Right lobe of liver (tissue), 6 donors: Measurements from ENCODE around the gene GSTA4. TPM values are rescaled to one million over a fixed set of nuclear protein-coding genes. Genes with fewer than 3 reads are reported as not detected.

Source experiments
- ATAC-seq, 4 donors: fragments of 200-7000 bp; cut with Tn5 transposase; one replicate each; pipeline ENCODE4 v1.9.1; 2020; ENCODE audit warnings: mild to moderate bottlenecking in 4 of 4, moderate library complexity in 4 of 4
- DNase-seq, 3 donors: peaks; one replicate each; pipeline ENCODE4 v3.0.0-alpha.2; 2020
- H3K27ac ChIP-seq, 3 donors: fragments of 200-600 bp; one replicate each; pipeline ENCODE4 v1.8.0; 2022
- H3K27me3 ChIP-seq, 2 donors: fragments of 200-600 bp; one replicate each; pipeline ENCODE4 v1.8.0; 2022
- H3K36me3 ChIP-seq, 4 donors: fragments of 200-600 bp; sonication (generic) in 1 of 4; one replicate each; pipeline versions ENCODE4 v1.5.1 to v1.8.0; 2017 to 2022; ENCODE audit warnings: control low read depth in 1 of 4
- H3K4me1 ChIP-seq, 4 donors: fragments of 200-600 bp; sonication (generic) in 1 of 4; one replicate each; pipeline versions ENCODE4 v1.5.1 to v1.8.0; 2017 to 2022; ENCODE audit warnings: control low read depth in 1 of 4
- H3K4me3 ChIP-seq, 3 donors: fragments of 200-600 bp; one replicate each; pipeline ENCODE4 v1.8.0; 2022
- H3K9me3 ChIP-seq, 4 donors: fragments of 200-600 bp; sonication (generic) in 1 of 4; one replicate each; pipeline versions ENCODE4 v1.5.1 to v1.8.0; 2017 to 2022; ENCODE audit warnings: control low read depth in 1 of 4
- POLR2A ChIP-seq: fragments of 450-650 bp; IDR thresholded peaks from one replicate; pipeline ENCODE4 v1.6.1; 2017; ENCODE audit warnings: antibody characterized with exemption, mild to moderate bottlenecking
- WGBS: methylation state at CpG from one replicate; pipeline ENCODE4 v1.1.6; 2018; ENCODE audit warnings: low coverage, low lambda C conversion rate; ENCODE audit not compliant: insufficient coverage; ENCODE audit errors: missing lambda C conversion rate; 5-methylcytosine and 5-hydroxymethylcytosine counted together
- intact Hi-C, 2 donors: fragments of 100-400 bp; cut with DNase I; formaldehyde crosslinking; loops; one replicate each; pipeline versions ENCODE4 v1.11.2 to v1.14.1; 2022
- total RNA-seq, 6 experiments: library from RNA; depleted of rRNA in 2 of 6; stranded (reverse); fragments of >200 nt in 2 of 6; fragmentation: NEBNext Ultra II Directional in 3 of 6; extraction: Animal tissue kit (Norgen Biotek cat#: 25700) in 3 of 6; gene quantifications; one replicate each; pipeline versions ENCODE4 v1.1.0 to v1.2.4, GENCODE V29; 2016 to 2023
- TF ChIP-seq, protein P1 (sequence below), 4 donors: fragments of 200-600 bp in 3 of 4; fragments of 450-650 bp in 1 of 4; IDR thresholded peaks; one replicate each; pipeline versions ENCODE4 v1.5.1 to v1.8.0; 2016 to 2022; ENCODE audit warnings: antibody characterized with exemption in 4 of 4, mild to moderate bottlenecking in 2 of 4
- donor health status: DM: no; HTN: yes; CAD: no.
- donor health status: DM: no; HTN: no; CAD: no.
- donor health status: DM: no; HTN: no; CAD: no.
- donor health status: DM: no; HTN: yes; CAD: no.
- donor health status: DM: no; HTN: yes; CAD: no.

GSTA4 gene
- total RNA-seq, 6 experiments from 2014 or later: 4.8 to 23.1 (median 9.2) TPM

DNA sequence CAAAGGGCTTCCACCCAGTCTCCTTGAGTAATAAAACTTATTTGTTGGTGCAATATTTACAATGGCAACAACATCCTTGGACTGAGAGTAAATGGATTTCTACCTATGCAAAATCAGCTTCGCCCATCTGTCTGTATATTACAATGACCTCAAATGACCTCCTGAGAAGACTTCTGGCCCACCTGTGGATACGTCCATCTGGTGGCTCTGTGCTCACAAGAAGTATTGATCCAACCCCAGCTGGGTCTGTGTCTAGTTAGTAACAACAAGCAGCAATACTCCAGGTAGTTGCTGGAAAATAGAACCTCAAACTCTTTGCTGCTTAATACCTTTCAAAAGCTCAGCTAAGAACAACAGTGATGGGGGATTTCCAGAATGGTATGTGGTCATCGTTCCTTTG is 34.7 kb upstream of the GSTA4 start:
- TF ChIP-seq, protein P1, sequence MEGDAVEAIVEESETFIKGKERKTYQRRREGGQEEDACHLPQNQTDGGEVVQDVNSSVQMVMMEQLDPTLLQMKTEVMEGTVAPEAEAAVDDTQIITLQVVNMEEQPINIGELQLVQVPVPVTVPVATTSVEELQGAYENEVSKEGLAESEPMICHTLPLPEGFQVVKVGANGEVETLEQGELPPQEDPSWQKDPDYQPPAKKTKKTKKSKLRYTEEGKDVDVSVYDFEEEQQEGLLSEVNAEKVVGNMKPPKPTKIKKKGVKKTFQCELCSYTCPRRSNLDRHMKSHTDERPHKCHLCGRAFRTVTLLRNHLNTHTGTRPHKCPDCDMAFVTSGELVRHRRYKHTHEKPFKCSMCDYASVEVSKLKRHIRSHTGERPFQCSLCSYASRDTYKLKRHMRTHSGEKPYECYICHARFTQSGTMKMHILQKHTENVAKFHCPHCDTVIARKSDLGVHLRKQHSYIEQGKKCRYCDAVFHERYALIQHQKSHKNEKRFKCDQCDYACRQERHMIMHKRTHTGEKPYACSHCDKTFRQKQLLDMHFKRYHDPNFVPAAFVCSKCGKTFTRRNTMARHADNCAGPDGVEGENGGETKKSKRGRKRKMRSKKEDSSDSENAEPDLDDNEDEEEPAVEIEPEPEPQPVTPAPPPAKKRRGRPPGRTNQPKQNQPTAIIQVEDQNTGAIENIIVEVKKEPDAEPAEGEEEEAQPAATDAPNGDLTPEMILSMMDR (IDR thresholded peaks at IDR 0.05): no peak
- no peak for TF ChIP-seq POLR2A
- H3K27ac ChIP-seq: no peak overlapping the region
- H3K4me1 ChIP-seq: no peaks in the 10 kb centered on the region
- H3K9me3 ChIP-seq: no peaks in the 10 kb centered on the region
- intact Hi-C loops: no loop called here
- ATAC-seq (no peak), DNase-seq (no peak)
- WGBS: 94% methylated on average over 3 of the region's 3 CpGs
- no peaks in the 10 kb centered on the region for H3K27me3 ChIP-seq
- H3K4me3 ChIP-seq: no peak overlapping the region
- H3K36me3 ChIP-seq: peaks cover 0 to 54% (median 4%) of the 10 kb centered on the region in 4 donors

DNA sequence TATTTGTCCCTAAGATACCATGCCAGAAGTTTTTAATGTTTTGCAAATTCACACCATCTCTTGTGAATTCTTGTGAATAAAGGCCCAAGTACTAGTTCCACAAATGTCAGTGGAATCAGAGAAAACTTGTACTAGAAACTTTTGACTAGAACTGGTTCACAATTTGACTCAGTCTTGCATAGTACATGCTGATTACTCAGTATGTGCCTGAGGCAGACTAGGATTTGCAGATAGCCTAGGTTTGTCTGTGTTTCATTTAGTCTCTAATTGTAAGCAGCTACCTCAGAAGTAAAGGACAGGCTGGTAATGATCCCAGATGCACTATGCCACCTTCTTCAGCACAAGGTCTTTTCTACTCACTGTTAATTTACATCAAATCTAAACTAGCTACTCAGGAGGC is 34.2 kb upstream of the GSTA4 start:
- TF ChIP-seq POLR2A: no peak
- TF ChIP-seq, protein P1 (IDR thresholded peaks at IDR 0.05): no peak
- peaks cover 0 to 51% (median 4%) of the 10 kb centered on the region in 4 donors for H3K36me3 ChIP-seq
- H3K4me3 ChIP-seq: no peak overlapping the region
- H3K4me1 ChIP-seq: no peaks in the 10 kb centered on the region
- DNase-seq: no peak
- no peak overlapping the region for H3K27ac ChIP-seq
- no peak for ATAC-seq
- intact Hi-C loops: no loop called here
- H3K9me3 ChIP-seq: no peaks in the 10 kb centered on the region
- H3K27me3 ChIP-seq: no peaks in the 10 kb centered on the region

DNA sequence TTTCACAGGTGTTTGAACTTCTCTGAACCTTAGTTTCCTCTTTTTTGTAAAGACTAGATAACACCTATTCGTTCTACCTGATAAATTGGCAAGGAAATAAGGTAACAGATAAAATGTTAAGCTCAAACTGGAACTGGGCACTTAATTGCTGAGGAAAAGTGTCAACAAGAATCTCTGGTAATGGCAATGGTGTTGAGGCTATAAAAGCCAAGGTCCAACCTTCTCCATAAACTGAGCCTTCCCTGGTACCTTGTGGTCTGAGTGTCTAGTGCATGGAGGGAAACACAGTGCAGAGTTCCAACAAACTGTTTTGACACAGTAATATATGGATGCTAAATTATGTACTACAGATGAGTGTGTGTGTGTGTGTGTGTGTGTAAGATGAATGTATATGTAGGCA is 33.4 kb upstream of the GSTA4 start:
- ATAC-seq (no peak), DNase-seq (no peak)
- no peaks in the 10 kb centered on the region for H3K4me1 ChIP-seq
- intact Hi-C loops: no loop called here
- WGBS: 63% methylated on average over 1 of the region's 1 CpG
- no peaks in the 10 kb centered on the region for H3K9me3 ChIP-seq
- peaks cover 0 to 45% (median 4%) of the 10 kb centered on the region in 4 donors for H3K36me3 ChIP-seq
- H3K4me3 ChIP-seq: no peak overlapping the region
- TF ChIP-seq POLR2A: no peak
- TF ChIP-seq, protein P1 (IDR thresholded peaks at IDR 0.05): no peak
- no peaks in the 10 kb centered on the region for H3K27me3 ChIP-seq
- H3K27ac ChIP-seq: no peak overlapping the region

DNA sequence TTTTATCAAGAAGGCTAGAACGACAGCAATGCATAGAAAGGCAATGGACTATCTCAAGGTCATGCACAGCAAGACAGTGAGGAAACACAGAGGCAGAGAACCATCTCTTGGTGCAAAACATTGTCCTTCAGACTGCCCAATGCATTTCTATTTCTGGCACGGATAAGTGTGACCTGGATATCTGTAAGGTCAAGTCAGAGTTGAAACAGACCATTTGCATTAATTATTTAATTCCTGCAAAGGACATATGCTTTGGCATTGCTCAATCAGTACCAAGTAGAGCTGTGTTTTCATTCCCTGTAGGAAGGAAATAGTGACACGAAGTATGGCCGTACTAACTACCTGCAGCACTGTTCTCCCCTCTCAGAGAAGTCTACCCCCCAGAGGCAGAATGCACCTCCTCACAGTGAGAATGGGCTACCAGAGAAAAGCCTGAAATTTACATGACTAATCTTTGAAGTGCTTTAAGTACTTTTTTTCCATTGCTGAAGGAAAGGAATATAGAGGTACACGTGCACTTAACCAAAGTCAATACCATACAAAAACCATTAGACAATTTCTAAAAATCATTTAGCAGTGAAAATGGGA is 32.1 kb upstream of the GSTA4 start:
- Histone ChIP-seq H3K27ac (no peak overlapping the region), H3K27me3 (no peaks in the 10 kb centered on the region), H3K4me1 (no peaks in the 10 kb centered on the region), H3K4me3 (no peak overlapping the region), H3K36me3 (peaks cover 0 to 39% (median 4%) of the 10 kb centered on the region in 4 donors), H3K9me3 (no peaks in the 10 kb centered on the region)
- 76% methylated on average over 5 of the region's 5 CpGs for WGBS
- no peak for ATAC-seq
- DNase-seq: no peak
- intact Hi-C loops: no loop called here
- TF ChIP-seq POLR2A: no peak
- TF ChIP-seq, protein P1 (IDR thresholded peaks at IDR 0.05): no peak

DNA sequence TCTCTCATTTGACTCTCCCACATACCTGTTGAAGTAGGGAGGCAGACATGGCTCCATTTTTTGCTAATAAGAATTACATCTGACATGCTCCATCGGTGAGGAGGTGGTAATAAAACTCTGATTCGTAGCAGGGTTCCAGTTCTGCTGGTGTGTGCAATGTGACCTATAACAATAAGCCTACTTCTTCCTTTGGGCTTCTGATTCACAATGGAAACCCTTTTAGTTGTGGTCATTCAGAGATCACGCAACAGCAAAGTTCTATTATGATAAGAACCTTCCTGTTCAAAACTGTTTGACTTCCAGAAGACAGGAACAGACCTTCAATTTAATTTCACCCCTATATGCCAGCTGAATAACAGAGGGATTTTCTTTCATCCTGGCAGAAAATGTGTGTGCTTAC is 31.4 kb upstream of the GSTA4 start:
- intact Hi-C loops: no loop called here
- no peaks in the 10 kb centered on the region for H3K4me1 ChIP-seq
- ATAC-seq (no peak), DNase-seq (no peak)
- peaks cover 0 to 33% (median 4%) of the 10 kb centered on the region in 4 donors for H3K36me3 ChIP-seq
- no peaks in the 10 kb centered on the region for H3K9me3 ChIP-seq
- H3K27ac ChIP-seq: no peak overlapping the region
- no peak overlapping the region for H3K4me3 ChIP-seq
- H3K27me3 ChIP-seq: no peaks in the 10 kb centered on the region
- WGBS: 65% methylated on average over 3 of the region's 3 CpGs
- TF ChIP-seq, protein P1 (IDR thresholded peaks at IDR 0.05): no peak
- no peak for TF ChIP-seq POLR2A
